ENCODE data around the gene SPTY2D1.

DNA sequence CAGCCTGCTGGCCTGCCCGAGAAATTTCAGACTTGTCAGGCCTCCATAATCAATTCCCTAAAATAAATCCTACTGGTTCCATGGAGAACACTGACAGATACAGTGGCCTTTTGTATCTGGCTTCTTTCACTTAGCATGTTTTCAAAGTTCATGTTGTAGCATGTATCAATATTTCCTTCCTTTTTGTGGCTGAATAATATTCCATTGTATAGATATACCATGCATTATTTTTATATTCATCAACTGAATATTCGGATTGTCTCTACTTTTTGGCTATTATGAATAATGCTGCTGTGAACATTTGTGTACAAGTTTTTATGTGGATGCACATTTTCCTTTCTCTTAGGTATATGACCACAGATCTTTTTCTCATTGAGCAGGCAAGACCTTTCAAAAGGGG, 10.4 kb downstream of the SPTY2D1 start:
- TF ChIP-seq, protein P1, sequence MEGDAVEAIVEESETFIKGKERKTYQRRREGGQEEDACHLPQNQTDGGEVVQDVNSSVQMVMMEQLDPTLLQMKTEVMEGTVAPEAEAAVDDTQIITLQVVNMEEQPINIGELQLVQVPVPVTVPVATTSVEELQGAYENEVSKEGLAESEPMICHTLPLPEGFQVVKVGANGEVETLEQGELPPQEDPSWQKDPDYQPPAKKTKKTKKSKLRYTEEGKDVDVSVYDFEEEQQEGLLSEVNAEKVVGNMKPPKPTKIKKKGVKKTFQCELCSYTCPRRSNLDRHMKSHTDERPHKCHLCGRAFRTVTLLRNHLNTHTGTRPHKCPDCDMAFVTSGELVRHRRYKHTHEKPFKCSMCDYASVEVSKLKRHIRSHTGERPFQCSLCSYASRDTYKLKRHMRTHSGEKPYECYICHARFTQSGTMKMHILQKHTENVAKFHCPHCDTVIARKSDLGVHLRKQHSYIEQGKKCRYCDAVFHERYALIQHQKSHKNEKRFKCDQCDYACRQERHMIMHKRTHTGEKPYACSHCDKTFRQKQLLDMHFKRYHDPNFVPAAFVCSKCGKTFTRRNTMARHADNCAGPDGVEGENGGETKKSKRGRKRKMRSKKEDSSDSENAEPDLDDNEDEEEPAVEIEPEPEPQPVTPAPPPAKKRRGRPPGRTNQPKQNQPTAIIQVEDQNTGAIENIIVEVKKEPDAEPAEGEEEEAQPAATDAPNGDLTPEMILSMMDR (IDR thresholded peaks at IDR 0.05) = no peak
- no peak for TF ChIP-seq EZH2 (IDR thresholded peaks at IDR 0.05)
